PC-3 (cell line): ENCODE results near the gene SLC22A13. TPM values are rescaled to one million over a fixed set of nuclear protein-coding genes. Genes with fewer than 3 reads are reported as not detected.

Experiments used
- ATAC-seq: fragments of 200-7000 bp; cut with Tn5 transposase; 2 replicates; pipeline ENCODE4 v1.9.1; 2020; ENCODE audit warnings: mild to moderate bottlenecking, moderate library complexity
- BruUV-seq: library from RNA; stranded (reverse); fragments of 400-500 nt; replicated peaks from 2 replicates; lab custom pipeline; 2021; lab: Mats Ljungman, UMichigan
- CTCF ChIA-PET: fragments of 300-600 bp; sonication (Branson Sonifier 250); formaldehyde crosslinking; loops from one replicate; lab custom pipeline; 2022; ENCODE audit warnings: antibody characterized with exemption; lab: Charles Lee
- POLR2A ChIA-PET: fragments of 300-600 bp; sonication (Branson Sonifier 250); formaldehyde crosslinking; loops from one replicate; lab custom pipeline; 2022; ENCODE audit warnings: antibody characterized with exemption; ENCODE audit not compliant: unreplicated experiment; lab: Charles Lee
- DNase-seq: peaks from one replicate; pipeline ENCODE4 v3.0.0-alpha.2; 2015
- H2AFZ ChIP-seq: fragments of 300-600 bp; sonication (generic); 2 replicates; pipeline ENCODE4 v1.6.0; 2016; ENCODE audit warnings: antibody characterized with exemption, low read length
- H3F3A ChIP-seq: fragments of 300-600 bp; sonication (generic); one replicate; pipeline ENCODE4 v1.6.0; 2017; ENCODE audit warnings: antibody characterized with exemption, low read length, control low read depth, mild to moderate bottlenecking; ENCODE audit not compliant: unreplicated experiment
- H3K27ac ChIP-seq: fragments of 300-600 bp; sonication (generic); 2 replicates; pipeline ENCODE4 v1.5.1; 2016; ENCODE audit warnings: mild to moderate bottlenecking, low read length
- H3K27me3 ChIP-seq: fragments of 300-600 bp; sonication (generic); 2 replicates; pipeline ENCODE4 v1.6.1; 2016; ENCODE audit warnings: low read length, mixed read lengths
- H3K36me3 ChIP-seq: fragments of 300-600 bp; sonication (generic); 2 replicates; pipeline ENCODE4 v1.6.1; 2016; ENCODE audit warnings: low read depth, mixed run types, low read length, mixed read lengths
- H3K4me1 ChIP-seq: fragments of 300-600 bp; sonication (generic); 2 replicates; pipeline ENCODE4 v1.5.1; 2016; ENCODE audit warnings: low read length; ENCODE audit not compliant: insufficient read depth
- H3K4me2 ChIP-seq: fragments of 300-600 bp; sonication (generic); 2 replicates; pipeline ENCODE4 v1.6.0; 2016; ENCODE audit warnings: low read length
- H3K4me3 ChIP-seq: fragments of 300-600 bp; sonication (generic); 2 replicates; pipeline ENCODE4 v1.5.1; 2016; ENCODE audit warnings: mild to moderate bottlenecking, low read length, mixed read lengths
- H3K79me2 ChIP-seq: fragments of 300-600 bp; sonication (generic); 2 replicates; pipeline ENCODE4 v1.6.1; 2017; ENCODE audit warnings: low read length, mixed read lengths
- H3K9ac ChIP-seq: fragments of 300-600 bp; sonication (generic); 2 replicates; pipeline ENCODE4 v1.6.0; 2016; ENCODE audit warnings: mild to moderate bottlenecking, low read length
- H3K9me2 ChIP-seq: fragments of 300-600 bp; sonication (generic); replicated peaks from 2 replicates; pipeline ENCODE4 v1.6.1; 2016; ENCODE audit warnings: mixed run types, low read length, mixed read lengths
- H3K9me3 ChIP-seq: fragments of 300-600 bp; sonication (generic); 2 replicates; pipeline ENCODE4 v1.6.1; 2016; ENCODE audit warnings: low read length, mixed read lengths
- H4K20me1 ChIP-seq: fragments of 300-600 bp; sonication (generic); 2 replicates; pipeline ENCODE4 v1.6.1; 2016; ENCODE audit warnings: low read length, mixed read lengths
- CTCF ChIP-seq: fragments of 300-600 bp; sonication (generic); conservative IDR thresholded peaks from 2 replicates; pipeline ENCODE4 v1.5.1; 2017; ENCODE audit warnings: antibody characterized with exemption, low read depth, mild to moderate bottlenecking, low read length
- EZH2 ChIP-seq: fragments of 300-600 bp; sonication (generic); IDR thresholded peaks from one replicate; pipeline ENCODE4 v1.6.1; 2017; ENCODE audit warnings: antibody characterized with exemption, mild to moderate bottlenecking, low read length; ENCODE audit not compliant: unreplicated experiment
- EZH2phosphoT487 ChIP-seq: fragments of 300-600 bp; sonication (generic); IDR thresholded peaks from 2 replicates; pipeline ENCODE4 v1.6.1; 2018; ENCODE audit warnings: mild to moderate bottlenecking, antibody characterized with exemption, low read length, borderline replicate concordance
- intact Hi-C: fragments of 100-400 bp; cut with micrococcal nuclease; formaldehyde crosslinking; loops from 2 replicates; pipeline ENCODE4 v1.9.0; 2023
- total RNA-seq: library from RNA; depleted of rRNA; stranded (reverse); fragments of >200 nt; gene quantifications from 2 replicates; pipeline ENCODE4 v1.2.3, GENCODE V29; 2014

The SLC22A13 gene
- total RNA-seq, 1 experiment from 2014 or later = 0.73 TPM

GRCh38 chr3:38307599-38307998, 42.0 kb downstream of the SLC22A13 start:
- Histone ChIP-seq H4K20me1 (no peaks in the 10 kb centered on the region), H3K27ac (no peak overlapping the region), H3K36me3 (no peaks in the 10 kb centered on the region), H3K4me3 (no peak overlapping the region), H3K79me2 (no peaks in the 10 kb centered on the region), H3K9ac (no peak overlapping the region), H2AFZ (no peak overlapping the region), H3K27me3 (no peaks in the 10 kb centered on the region), H3K4me1 (no peaks in the 10 kb centered on the region), H3F3A (no peaks in the 10 kb centered on the region), H3K4me2 (no peak overlapping the region), H3K9me3 (no peaks in the 10 kb centered on the region), H3K9me2 (no peaks in the 10 kb centered on the region)
- intact Hi-C loops = no loop called here
- ATAC-seq (no peak), DNase-seq (no peak)
- TF ChIP-seq EZH2 (no peak), EZH2phosphoT487 (no peak), CTCF (no peak)
- ChIA-PET POLR2A (no interaction called here), CTCF (no interaction called here)
- BruUV-seq = no TSS peak

- Histone ChIP-seq H3K9ac (no peak overlapping the region), H4K20me1 (no peaks in the 10 kb centered on the region), H3K79me2 (no peaks in the 10 kb centered on the region), H3K27me3 (no peaks in the 10 kb centered on the region), H3K4me1 (no peaks in the 10 kb centered on the region), H3K4me2 (no peak overlapping the region), H3K36me3 (no peaks in the 10 kb centered on the region), H3F3A (no peaks in the 10 kb centered on the region), H2AFZ (no peak overlapping the region), H3K4me3 (no peak overlapping the region), H3K9me2 (no peaks in the 10 kb centered on the region), H3K27ac (no peak overlapping the region), H3K9me3 (no peaks in the 10 kb centered on the region)
- ChIA-PET CTCF (no interaction called here), POLR2A (no interaction called here)
- TF ChIP-seq EZH2 = no peak
- intact Hi-C loops = no loop called here
- DNase-seq (no peak), ATAC-seq (no peak)
- BruUV-seq = no TSS peak
Observed at GRCh38 chr3:38308456-38308855, 42.8 kb downstream of the SLC22A13 start.

GRCh38 chr3:38311476-38311875, 45.9 kb downstream of the SLC22A13 start:
- TF ChIP-seq EZH2 = no peak
- Histone ChIP-seq H3F3A (no peaks in the 10 kb centered on the region), H3K4me3 (no peak overlapping the region), H3K9ac (no peak overlapping the region), H3K4me2 (no peak overlapping the region), H3K79me2 (no peaks in the 10 kb centered on the region), H4K20me1 (no peaks in the 10 kb centered on the region), H3K4me1 (no peaks in the 10 kb centered on the region), H3K9me2 (no peaks in the 10 kb centered on the region), H3K27ac (no peak overlapping the region), H3K27me3 (no peaks in the 10 kb centered on the region), H3K9me3 (no peaks in the 10 kb centered on the region), H3K36me3 (no peaks in the 10 kb centered on the region), H2AFZ (no peak overlapping the region)
- intact Hi-C loops = no loop called here
- DNase-seq (no peak), ATAC-seq (no peak)
- no TSS peak for BruUV-seq
- ChIA-PET POLR2A (no interaction called here), CTCF (no interaction called here)

- no peaks in the 10 kb centered on the region for H3K79me2 ChIP-seq
- BruUV-seq = no TSS peak
- CTCF ChIA-PET = no interaction called here
Observed at GRCh38 chr3:38311941-38312340, 46.3 kb downstream of the SLC22A13 start.

More at GRCh38 chr3:38311941-38312340, 46.3 kb downstream of the SLC22A13 start:
- Histone ChIP-seq H3K4me2 (no peak overlapping the region), H2AFZ (no peak overlapping the region), H3K9me3 (no peaks in the 10 kb centered on the region), H3K9ac (no peak overlapping the region), H3K9me2 (no peaks in the 10 kb centered on the region), H3K4me3 (no peak overlapping the region), H3K4me1 (no peaks in the 10 kb centered on the region), H3F3A (no peaks in the 10 kb centered on the region), H3K27ac (no peak overlapping the region), H4K20me1 (no peaks in the 10 kb centered on the region), H3K36me3 (no peaks in the 10 kb centered on the region), H3K27me3 (no peaks in the 10 kb centered on the region)
- ATAC-seq (no peak), DNase-seq (no peak)
- POLR2A ChIA-PET = no interaction called here
- TF ChIP-seq CTCF (no peak), EZH2 (no peak), EZH2phosphoT487 (no peak)
- intact Hi-C loops = no loop called here
